ENCODE results near the gene ACAD8. TPM values are rescaled to one million over a fixed set of nuclear protein-coding genes. Genes with fewer than 3 reads are reported as not detected.

ACAD8 gene
- total and polyA plus RNA-seq, 2 of the 8 experiments (the other 6 are each of a cell fraction or from before 2014, with no cell fraction given), result 45.8 to 52.7 TPM

GRCh38 chr11:134288486-134288885 is 35.1 kb downstream of the ACAD8 start:
- Histone ChIP-seq H4K5ac (ENCODE audit: insufficient read length, low read depth, low read length) (no peak overlapping the region), H2BK120ac (replicated peaks; ENCODE audit: low read depth, low read length) (no peak overlapping the region), H4K8ac (ENCODE audit: extremely low read depth, insufficient read depth, low read length) (no peak overlapping the region), H3K18ac (ENCODE audit: extremely low read depth, low read length) (no peak overlapping the region), H3K36me3 (ENCODE audit: control insufficient read depth in 2 of 4, insufficient read depth in 4 of 4, low read length in 3 of 4) (peaks cover 3 to 20% (median 12%) of the 10 kb centered on the region in 4 experiments; a peak in 7 of 8 replicates), H3K79me2 (ENCODE audit: control insufficient read depth in 1 of 2, insufficient read depth in 2 of 2, low read length in 2 of 2) (no peaks in the 10 kb centered on the region), H2BK15ac (ENCODE audit: low read length) (no peak overlapping the region), H3K23me2 (ENCODE audit: low read depth, low read length) (no peaks in the 10 kb centered on the region), H3K9ac (replicated peaks in 1 of 4; ENCODE audit: extremely low read depth in 1 of 4, low read depth in 3 of 4, low read length in 3 of 4) (no peak overlapping the region), H3K4me1 (replicated peaks in 1 of 4; ENCODE audit: control insufficient read depth in 3 of 4, insufficient read depth in 4 of 4, low read length in 3 of 4) (no peaks in the 10 kb centered on the region; a peak in 1 of 7 replicates), H2BK20ac (ENCODE audit: low read length) (no peak overlapping the region), H3K4me2 (ENCODE audit: insufficient read depth in 1 of 2, low read depth in 2 of 2, low read length in 2 of 2) (no peak overlapping the region), H2BK5ac (ENCODE audit: low read depth, low read length) (no peak overlapping the region), H3K79me1 (ENCODE audit: low read depth, low read length) (no peaks in the 10 kb centered on the region), H4K20me1 (replicated peaks in 1 of 2; ENCODE audit: control insufficient read depth in 1 of 2, insufficient read depth in 2 of 2, low read length in 2 of 2) (no peaks in the 10 kb centered on the region), H3K23ac (ENCODE audit: insufficient read length) (no peak overlapping the region), H3K27me3 (replicated peaks in 1 of 4; ENCODE audit: control insufficient read depth in 3 of 4, extremely low read depth in 1 of 4, insufficient read depth in 3 of 4, low read length in 3 of 4) (no peaks in the 10 kb centered on the region; a peak in 1 of 7 replicates), H3K14ac (ENCODE audit: insufficient read length) (no peak overlapping the region), H2AFZ (ENCODE audit: low read length) (no peak overlapping the region), H3K56ac (replicated peaks; ENCODE audit: insufficient read length, low read depth, low read length) (no peak overlapping the region), H3K27ac (ENCODE audit: low read depth, low read length) (no peak overlapping the region), H3K4ac (replicated peaks; ENCODE audit: insufficient read length, low read depth, low read length) (no peak overlapping the region), H2BK12ac (ENCODE audit: low read depth, low read length) (no peak overlapping the region), H3K9me3 (ENCODE audit: insufficient read depth in 2 of 2, low read depth in 1 of 2, low read length in 1 of 2) (no peaks in the 10 kb centered on the region), H2AK5ac (ENCODE audit: low read depth, low read length) (no peak overlapping the region), H4K91ac (replicated peaks; ENCODE audit: insufficient read length, low read length) (no peak overlapping the region), H3K4me3 (ENCODE audit: extremely low read depth in 1 of 4, insufficient read depth in 2 of 4, low read depth in 3 of 4, low read length in 4 of 4) (no peak overlapping the region)
- no peak for FAIRE-seq
- DNase-seq (ENCODE audit: low read depth in 1 of 2, low spot score in 2 of 2), result no peak
- 95% methylated on average over 13 of the region's 13 CpGs; no CpG with 5 or more reads in 1 of the 2 experiments for WGBS, 2 experiments (ENCODE audit: extremely low coverage in 1 of 2, insufficient coverage in 1 of 2, insufficient read length in 1 of 2, insufficient replicate concordance in 2 of 2, low coverage in 1 of 2, low lambda C conversion rate in 2 of 2, missing lambda C conversion rate in 1 of 2)
- ChIA-PET CTCF (ENCODE audit: partially characterized antibody) (interaction anchor here (1.0 to 3.4 kb wide), 6 partner anchors 9 to 106 kb away, joined by 3 to 11 read pairs (median 4); no protein-coding TSS in a partner anchor), POLR2A (ENCODE audit: partially characterized antibody) (interaction anchor here (1.2 to 6.0 kb wide), 6 partner anchors 9 to 20 kb away, joined by 3 to 42 read pairs (median 4); partner anchors contain the start of gene GLB1L3)
- TF ChIP-seq GTF2F1 (IDR thresholded peaks at IDR 0.05; ENCODE audit: borderline replicate concordance, low read depth, low read length) (no peak), NANOG (IDR thresholded peaks at IDR 0.05; ENCODE audit: insufficient read depth, low read depth, low read length, poor library complexity, severe bottlenecking) (no peak), CREB1 (IDR thresholded peaks at IDR 0.05) (no peak), POU5F1 (IDR thresholded peaks at IDR 0.05; ENCODE audit: low read depth, low read length) (no peak), RNF2 (IDR thresholded peaks at IDR 0.05; ENCODE audit: borderline replicate concordance, low read depth, low read length, missing control alignments, poor library complexity, severe bottlenecking) (no peak), MAX (IDR thresholded peaks at IDR 0.05) (no peak), MAFK (IDR thresholded peaks at IDR 0.05; ENCODE audit: low read depth, low read length) (no peak), EGR1 (IDR thresholded peaks at IDR 0.05; ENCODE audit: borderline replicate concordance, low read depth, low read length) (no peak), ZNF274 (IDR thresholded peaks at IDR 0.05; ENCODE audit: borderline replicate concordance, extremely low read depth, low read length) (no peak), CEBPB (IDR thresholded peaks at IDR 0.05; ENCODE audit: low read depth, low read length) (no peak)

Data from H1 (cell line).